C4-2B (cell line): ENCODE measurements around the gene MAP1B.

Source experiments
- ZFX ChIP-seq: fragments of 450-650 bp; IDR thresholded peaks from 2 replicates; pipeline ENCODE4 v1.6.1; 2017
- TF ChIP-seq, protein P1 (sequence below): fragments of 450-650 bp; conservative IDR thresholded peaks from 2 replicates; pipeline ENCODE4 v1.5.1; 2017; ENCODE audit warnings: mild to moderate bottlenecking

- TF ChIP-seq, protein P1, sequence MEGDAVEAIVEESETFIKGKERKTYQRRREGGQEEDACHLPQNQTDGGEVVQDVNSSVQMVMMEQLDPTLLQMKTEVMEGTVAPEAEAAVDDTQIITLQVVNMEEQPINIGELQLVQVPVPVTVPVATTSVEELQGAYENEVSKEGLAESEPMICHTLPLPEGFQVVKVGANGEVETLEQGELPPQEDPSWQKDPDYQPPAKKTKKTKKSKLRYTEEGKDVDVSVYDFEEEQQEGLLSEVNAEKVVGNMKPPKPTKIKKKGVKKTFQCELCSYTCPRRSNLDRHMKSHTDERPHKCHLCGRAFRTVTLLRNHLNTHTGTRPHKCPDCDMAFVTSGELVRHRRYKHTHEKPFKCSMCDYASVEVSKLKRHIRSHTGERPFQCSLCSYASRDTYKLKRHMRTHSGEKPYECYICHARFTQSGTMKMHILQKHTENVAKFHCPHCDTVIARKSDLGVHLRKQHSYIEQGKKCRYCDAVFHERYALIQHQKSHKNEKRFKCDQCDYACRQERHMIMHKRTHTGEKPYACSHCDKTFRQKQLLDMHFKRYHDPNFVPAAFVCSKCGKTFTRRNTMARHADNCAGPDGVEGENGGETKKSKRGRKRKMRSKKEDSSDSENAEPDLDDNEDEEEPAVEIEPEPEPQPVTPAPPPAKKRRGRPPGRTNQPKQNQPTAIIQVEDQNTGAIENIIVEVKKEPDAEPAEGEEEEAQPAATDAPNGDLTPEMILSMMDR, result no peak
- TF ChIP-seq ZFX, result no peak
These were observed 134.2 kb downstream of the MAP1B start for GRCh38 chr5:72241346-72242003.
